Measurements from ENCODE around the gene LRRK2.

- TF ChIP-seq POLR2A (IDR thresholded peaks at IDR 0.05; ENCODE audit: low read depth, low read length) (no peak), POLR2AphosphoS5 (IDR thresholded peaks at IDR 0.05; ENCODE audit: low read depth, low read length) (no peak)
These were observed 2.6 kb downstream of the LRRK2 start for GRCh38 chr12:40227447-40227846.
